Body of pancreas (tissue), 4 donors: ENCODE data around the gene TBL3. TPM values are rescaled to one million over a fixed set of nuclear protein-coding genes. Genes with fewer than 3 reads are reported as not detected.

ENCODE experiments used
- ATAC-seq: fragments of 150-250 bp; one replicate; pipeline ENCODE4 v1.9.1; 2016
- DNase-seq, 4 donors: peaks; one replicate each; pipeline ENCODE4 v3.0.0-alpha.2; 2019
- H3K27ac ChIP-seq, 4 donors: fragments of 200-600 bp; sonication (generic); 1 replicate in 3 of 4; 2 replicates in 1 of 4; pipeline versions ENCODE4 v1.5.1 to v1.6.1; 2016 to 2019; ENCODE audit warnings: mild to moderate bottlenecking in 1 of 4, mixed read lengths in 1 of 4, moderate library complexity in 1 of 4
- H3K27me3 ChIP-seq, 2 donors: fragments of 200-600 bp; sonication (generic); one replicate each; pipeline ENCODE4 v1.6.0; 2016; ENCODE audit warnings: mild to moderate bottlenecking in 1 of 2
- H3K36me3 ChIP-seq, 2 donors: fragments of 200-600 bp; sonication (generic); replicated peaks in 1 of 2; 2 replicates each; pipeline ENCODE4 v1.5.1; 2016; ENCODE audit warnings: low read depth in 2 of 2; ENCODE audit not compliant: insufficient read depth in 1 of 2
- H3K4me1 ChIP-seq: fragments of 200-600 bp; sonication (generic); one replicate; pipeline ENCODE4 v1.6.0; 2016
- H3K4me3 ChIP-seq, 2 donors: fragments of 200-600 bp; sonication (generic); 1 replicate in 1 of 2; 2 replicates in 1 of 2; pipeline ENCODE4 v1.5.1; 2016 to 2019
- H3K9me3 ChIP-seq, 3 donors: fragments of 200-600 bp; sonication (generic); 1 replicate in 2 of 3; 2 replicates in 1 of 3; pipeline ENCODE4 v1.5.1; 2016
- CTCF ChIP-seq, 7 experiments: fragments of 450-650 bp in 4 of 7; fragments of 200-600 bp in 3 of 7; sonication (generic) in 3 of 7; IDR thresholded peaks; one replicate each; pipeline ENCODE4 v1.5.1; 2016 to 2019; ENCODE audit warnings: antibody characterized with exemption in 7 of 7
- POLR2A ChIP-seq, 3 donors: fragments of 450-650 bp; IDR thresholded peaks; one replicate each; pipeline ENCODE4 v1.6.1; 2016; ENCODE audit warnings: antibody characterized with exemption in 3 of 3, mild to moderate bottlenecking in 2 of 3
- WGBS, 2 donors: methylation state at CpG; one replicate each; pipeline ENCODE4 v1.1.5; 2017; 5-methylcytosine and 5-hydroxymethylcytosine counted together
- intact Hi-C: fragments of 100-400 bp; cut with DNase I; formaldehyde crosslinking; loops from one replicate; pipeline ENCODE4 v1.15.1; 2023
- total RNA-seq, 2 donors: library from RNA; depleted of rRNA; stranded (reverse); fragments of >200 nt; gene quantifications; one replicate each; pipeline ENCODE4 v1.1.0, GENCODE V29; 2016

The TBL3 gene
- total RNA-seq, 2 donors from 2014 or later = 38.9 to 40.7 TPM

- H3K27ac ChIP-seq = no peak overlapping the region
- DNase-seq = no peak
- WGBS, 2 donors = 1 to 2% methylated on average over 9 to 15 of the region's 25 CpGs
- TF ChIP-seq POLR2A (IDR thresholded peaks at IDR 0.05) = no peak
- no peak for TF ChIP-seq CTCF (IDR thresholded peaks at IDR 0.05)
- H3K36me3 ChIP-seq = peaks cover 0 to 2% of the 10 kb centered on the region in 2 donors
- H3K4me3 ChIP-seq = no peak overlapping the region
- H3K4me1 ChIP-seq = peaks cover 41% of the 10 kb centered on the region
- peaks cover 0 to 19% of the 10 kb centered on the region in 2 donors for H3K27me3 ChIP-seq
- ATAC-seq = no peak
- intact Hi-C loops = no loop called here
- no peaks in the 10 kb centered on the region for H3K9me3 ChIP-seq
Measured at GRCh38 chr16:1990101-1990350, 18.2 kb downstream of the TBL3 start.

GRCh38 chr16:1990351-1991134 lies 18.7 kb downstream of the TBL3 start:
- Histone ChIP-seq H3K27ac (no peak overlapping the region), H3K27me3 (peaks cover 0 to 19% of the 10 kb centered on the region in 2 donors), H3K4me3 (no peak overlapping the region), H3K4me1 (peaks cover 36% of the 10 kb centered on the region), H3K9me3 (no peaks in the 10 kb centered on the region), H3K36me3 (peaks cover 0 to 2% of the 10 kb centered on the region in 2 donors)
- ATAC-seq (no peak), DNase-seq (peak in 3 of 4 donors; percentile 53 to 76 (median 66))
- TF ChIP-seq CTCF (IDR thresholded peaks at IDR 0.05) (no peak), POLR2A (IDR thresholded peaks at IDR 0.05) (no peak)
- 5 to 19% methylated on average over 8 to 50 of the region's 50 CpGs for WGBS, 2 donors
- intact Hi-C loops = no loop called here

GRCh38 chr16:1991135-1991551 lies 19.3 kb downstream of the TBL3 start:
- no peak overlapping the region for H3K4me3 ChIP-seq
- H3K4me1 ChIP-seq = peaks cover 36% of the 10 kb centered on the region
- no peak overlapping the region for H3K27ac ChIP-seq
- H3K36me3 ChIP-seq = peaks cover 0 to 2% of the 10 kb centered on the region in 2 donors
- intact Hi-C loops = no loop called here
- H3K9me3 ChIP-seq = no peaks in the 10 kb centered on the region
- peaks cover 0 to 19% of the 10 kb centered on the region in 2 donors for H3K27me3 ChIP-seq
- DNase-seq = no peak
- TF ChIP-seq CTCF (IDR thresholded peaks at IDR 0.05) (no peak), POLR2A (IDR thresholded peaks at IDR 0.05) (no peak)
- no peak for ATAC-seq
- 20 to 34% methylated on average over 11 to 18 of the region's 18 CpGs for WGBS, 2 donors

GRCh38 chr16:1991588-1991947 lies 19.7 kb downstream of the TBL3 start:
- no peak overlapping the region for H3K4me3 ChIP-seq
- H3K9me3 ChIP-seq = no peaks in the 10 kb centered on the region
- intact Hi-C loops = no loop called here
- H3K27ac ChIP-seq = peak overlapping the region in 2 of 4 donors; percentile 17 to 52
- peaks cover 0 to 19% of the 10 kb centered on the region in 2 donors for H3K27me3 ChIP-seq
- DNase-seq = no peak
- 19 to 26% methylated on average over 15 to 22 of the region's 22 CpGs for WGBS, 2 donors
- peaks cover 36% of the 10 kb centered on the region for H3K4me1 ChIP-seq
- H3K36me3 ChIP-seq = no peaks in the 10 kb centered on the region
- TF ChIP-seq POLR2A (IDR thresholded peaks at IDR 0.05) = no peak
- no peak for TF ChIP-seq CTCF (IDR thresholded peaks at IDR 0.05)
- ATAC-seq = no peak
